HG03432 (cell line): ENCODE data around the gene BBLN.

Experiments
- ATAC-seq: cut with Tn5 transposase; IDR thresholded peaks from one replicate; pipeline ENCODE4 v1.9.1; 2021; ENCODE audit warnings: mild to moderate bottlenecking, moderate library complexity; ENCODE audit not compliant: unreplicated experiment

Gene BBLN

GRCh38 chr9:128188209-128188608 lies 28.1 kb downstream of the BBLN start:
- no peak for ATAC-seq

GRCh38 chr9:128190013-128190412 lies 29.9 kb downstream of the BBLN start:
- no peak for ATAC-seq

- peak; percentile 10 for ATAC-seq
Observed at GRCh38 chr9:128190516-128191405, 30.7 kb downstream of the BBLN start.

GRCh38 chr9:128191406-128192046 lies 31.5 kb downstream of the BBLN start, which contains the start of gene CIZ1:
Gene CIZ1, minus strand, starts transcription at chr9:128191572. Its CDS starts 715 bp downstream, at chr9:128190857.
- peak; percentile 87 for ATAC-seq

GRCh38 chr9:128192601-128193371 lies 32.7 kb downstream of the BBLN start:
- peak; percentile 49 for ATAC-seq

- no peak for ATAC-seq
Observed at GRCh38 chr9:128193469-128194096, 33.5 kb downstream of the BBLN start.

- ATAC-seq = no peak
Observed at GRCh38 chr9:128201441-128202369, 41.6 kb downstream of the BBLN start.

- no peak for ATAC-seq
Observed at GRCh38 chr9:128202648-128203023, 42.6 kb downstream of the BBLN start.

GRCh38 chr9:128203024-128203706 lies 43.1 kb downstream of the BBLN start, which contains the start of gene DNM1:
Gene DNM1, plus strand, starts transcription at chr9:128203379. Its CDS starts 92 bp downstream, at chr9:128203471.
- peak; percentile 75 for ATAC-seq

- ATAC-seq = no peak
Observed at GRCh38 chr9:128203707-128204551, 43.9 kb downstream of the BBLN start.

GRCh38 chr9:128204858-128205257 lies 44.8 kb downstream of the BBLN start:
- ATAC-seq = no peak

GRCh38 chr9:128205296-128205944 lies 45.4 kb downstream of the BBLN start:
- ATAC-seq = no peak

- ATAC-seq = no peak
Observed at GRCh38 chr9:128206484-128206883, 46.4 kb downstream of the BBLN start.

GRCh38 chr9:128206916-128207910 lies 47.1 kb downstream of the BBLN start:
- no peak for ATAC-seq

GRCh38 chr9:128208386-128208785 lies 48.3 kb downstream of the BBLN start:
- ATAC-seq = no peak

- ATAC-seq = no peak
Observed at GRCh38 chr9:128208946-128209669, 49.0 kb downstream of the BBLN start.
